Astrocyte of the spinal cord (primary cell): ENCODE measurements around the gene MAMDC2.

Experiments used
- DNase-seq: peaks from one replicate; pipeline ENCODE4 v3.0.0; 2011; ENCODE audit warnings: low read depth, low spot score
- H3K4me3 ChIP-seq: 2 replicates; pipeline ENCODE4 v1.5.1; 2011; ENCODE audit warnings: low read depth, mild to moderate bottlenecking, low read length, moderate library complexity
- CTCF ChIP-seq: IDR thresholded peaks from 2 replicates; pipeline ENCODE4 v1.5.1; 2012; ENCODE audit warnings: low read depth, mild to moderate bottlenecking, low read length, inconsistent platforms
- in situ Hi-C: cut with HindIII; loops from 2 replicates; pipeline ENCODE4 v1.10.0; 2017; ENCODE audit warnings: low sequenced_read_pairs

The MAMDC2 gene

GRCh38 chr9:70069704-70070103 is 26.1 kb downstream of the MAMDC2 start:
- no peak for TF ChIP-seq CTCF
- H3K4me3 ChIP-seq, result no peak overlapping the region
- in situ Hi-C loops, result no loop called here
- DNase-seq, result no peak

GRCh38 chr9:70073193-70073592 is 29.5 kb downstream of the MAMDC2 start:
- DNase-seq, result peak; percentile 40
- in situ Hi-C loops, result no loop called here
- no peak overlapping the region for H3K4me3 ChIP-seq
- no peak for TF ChIP-seq CTCF

GRCh38 chr9:70073756-70074155 is 30.1 kb downstream of the MAMDC2 start:
- in situ Hi-C loops, result no loop called here

GRCh38 chr9:70076678-70077077 is 33.0 kb downstream of the MAMDC2 start:
- DNase-seq, result no peak
- in situ Hi-C loops, result no loop called here
- no peak overlapping the region for H3K4me3 ChIP-seq
- TF ChIP-seq CTCF, result no peak

More at GRCh38 chr9:70073756-70074155, 30.1 kb downstream of the MAMDC2 start:
- TF ChIP-seq CTCF, result no peak
- no peak overlapping the region for H3K4me3 ChIP-seq
- no peak for DNase-seq

GRCh38 chr9:70079417-70080037 is 35.9 kb downstream of the MAMDC2 start:
- in situ Hi-C loops, result no loop called here
- DNase-seq, result no peak

GRCh38 chr9:70080481-70081119 is 37.0 kb downstream of the MAMDC2 start:
- no peak overlapping the region for H3K4me3 ChIP-seq
- no peak for TF ChIP-seq CTCF
- DNase-seq, result peak; percentile 83
- in situ Hi-C loops, result no loop called here

More at GRCh38 chr9:70079417-70080037, 35.9 kb downstream of the MAMDC2 start:
- H3K4me3 ChIP-seq, result no peak overlapping the region
- no peak for TF ChIP-seq CTCF
